Stomach smooth muscle (tissue), 2 donors: ENCODE measurements around the gene MED25.
"Not testable (repeated sequence)": the region's sequence is repeated elsewhere in the genome, so short reads cannot be mapped to it uniquely, and the experiment has no call there.

ENCODE experiments used
- H3K27ac ChIP-seq: one replicate; pipeline ENCODE4 v1.7.0; 2013; ENCODE audit warnings: mild to moderate bottlenecking, low read length, inconsistent platforms
- H3K27me3 ChIP-seq, 2 donors: one replicate each; pipeline ENCODE4 v1.7.0; 2013; ENCODE audit warnings: low read length in 2 of 2; ENCODE audit not compliant: insufficient read depth in 2 of 2, control insufficient read depth in 1 of 2
- H3K36me3 ChIP-seq, 2 donors: one replicate each; pipeline ENCODE4 v1.7.0; 2013; ENCODE audit warnings: low read length in 2 of 2; ENCODE audit not compliant: control insufficient read depth in 2 of 2, insufficient read depth in 2 of 2
- H3K4me1 ChIP-seq: one replicate; pipeline ENCODE4 v1.7.0; 2013; ENCODE audit warnings: low read length; ENCODE audit not compliant: control insufficient read depth, insufficient read depth
- H3K4me3 ChIP-seq, 2 donors: one replicate each; pipeline ENCODE4 v1.7.0; 2013; ENCODE audit warnings: low read length in 2 of 2
- H3K9ac ChIP-seq, 2 donors: one replicate each; pipeline ENCODE4 v1.7.0; 2013; ENCODE audit warnings: low read length in 2 of 2, mild to moderate bottlenecking in 1 of 2
- H3K9me3 ChIP-seq, 2 donors: one replicate each; pipeline ENCODE4 v1.7.0; 2013; ENCODE audit warnings: low read length in 2 of 2; ENCODE audit not compliant: control insufficient read depth in 2 of 2
- donor health status: healthy.
- donor health status: Pancreatic carcinoma.

Gene MED25

GRCh38 chr19:49816590-49816989, 1.5 kb upstream of the MED25 start:
- H3K27me3 ChIP-seq: no peaks in the 10 kb centered on the region
- no peaks in the 10 kb centered on the region for H3K9me3 ChIP-seq
- H3K36me3 ChIP-seq: peaks cover 0 to 5% of the 10 kb centered on the region in 2 donors
- no peak overlapping the region for H3K9ac ChIP-seq
- H3K4me1 ChIP-seq: peaks cover 20% of the 10 kb centered on the region
- peak overlapping the region in 1 of 2 donors; percentile 96 for H3K4me3 ChIP-seq
- peak overlapping the region; percentile 92 for H3K27ac ChIP-seq

- Histone ChIP-seq H3K4me1 (peaks cover 12% of the 10 kb centered on the region), H3K36me3 (peaks cover 0 to 12% of the 10 kb centered on the region in 2 donors), H3K27me3 (no peaks in the 10 kb centered on the region), H3K27ac (peak overlapping the region; percentile 92), H3K9ac (peak overlapping the region; percentile 92 to 93), H3K9me3 (no peaks in the 10 kb centered on the region), H3K4me3 (peak overlapping the region; percentile 83 to 96)
Measured at GRCh38 chr19:49818649-49819370, 721 bp downstream of the MED25 start.

GRCh38 chr19:49819452-49820115, 1.5 kb downstream of the MED25 start:
- Histone ChIP-seq H3K4me3 (peak overlapping the region in 1 of 2 donors; percentile 96), H3K36me3 (peaks cover 4 to 15% of the 10 kb centered on the region in 2 donors), H3K4me1 (peaks cover 12% of the 10 kb centered on the region), H3K9ac (peak overlapping the region; percentile 92 to 93)
- not testable (repeated sequence) for H3K27ac ChIP-seq, H3K9me3 ChIP-seq, H3K27me3 ChIP-seq

- Histone ChIP-seq H3K9me3 (no peaks in the 10 kb centered on the region), H3K27ac (no peak overlapping the region), H3K4me3 (no peak overlapping the region), H3K9ac (no peak overlapping the region), H3K36me3 (peaks cover 4 to 15% of the 10 kb centered on the region in 2 donors), H3K27me3 (no peaks in the 10 kb centered on the region), H3K4me1 (peaks cover 12% of the 10 kb centered on the region)
Measured at GRCh38 chr19:49820125-49820524, 2.0 kb downstream of the MED25 start.

- Histone ChIP-seq H3K9me3 (no peaks in the 10 kb centered on the region), H3K4me1 (peaks cover 10% of the 10 kb centered on the region), H3K27me3 (no peaks in the 10 kb centered on the region), H3K4me3 (no peak overlapping the region), H3K36me3 (peaks cover 14 to 25% of the 10 kb centered on the region in 2 donors), H3K9ac (no peak overlapping the region), H3K27ac (no peak overlapping the region)
Measured at GRCh38 chr19:49823472-49823871, 5.4 kb downstream of the MED25 start.

- no peaks in the 10 kb centered on the region for H3K27me3 ChIP-seq
- peaks cover 18 to 31% of the 10 kb centered on the region in 2 donors for H3K36me3 ChIP-seq
- H3K4me1 ChIP-seq: no peaks in the 10 kb centered on the region
- no peak overlapping the region for H3K9ac ChIP-seq
- no peak overlapping the region for H3K4me3 ChIP-seq
- no peak overlapping the region for H3K27ac ChIP-seq
- no peaks in the 10 kb centered on the region for H3K9me3 ChIP-seq
Measured at GRCh38 chr19:49824662-49825061, 6.6 kb downstream of the MED25 start.

- Histone ChIP-seq H3K9me3 (no peaks in the 10 kb centered on the region), H3K4me1 (no peaks in the 10 kb centered on the region), H3K4me3 (no peak overlapping the region), H3K27ac (no peak overlapping the region), H3K36me3 (peaks cover 23 to 35% of the 10 kb centered on the region in 2 donors), H3K27me3 (no peaks in the 10 kb centered on the region), H3K9ac (no peak overlapping the region)
Measured at GRCh38 chr19:49827034-49827433, 8.9 kb downstream of the MED25 start.

GRCh38 chr19:49829200-49829599, 11.1 kb downstream of the MED25 start:
- Histone ChIP-seq H3K4me3 (no peak overlapping the region), H3K27ac (no peak overlapping the region), H3K4me1 (no peaks in the 10 kb centered on the region), H3K9me3 (no peaks in the 10 kb centered on the region), H3K27me3 (no peaks in the 10 kb centered on the region), H3K9ac (no peak overlapping the region), H3K36me3 (peaks cover 39 to 43% of the 10 kb centered on the region in 2 donors)

- H3K4me1 ChIP-seq: no peaks in the 10 kb centered on the region
- H3K9ac ChIP-seq: no peak overlapping the region
- no peaks in the 10 kb centered on the region for H3K27me3 ChIP-seq
- no peaks in the 10 kb centered on the region for H3K9me3 ChIP-seq
- no peak overlapping the region for H3K27ac ChIP-seq
- H3K36me3 ChIP-seq: peaks cover 41 to 48% of the 10 kb centered on the region in 2 donors
- no peak overlapping the region for H3K4me3 ChIP-seq
Measured at GRCh38 chr19:49829721-49830120, 11.6 kb downstream of the MED25 start.

- Histone ChIP-seq H3K36me3 (peaks cover 46 to 52% of the 10 kb centered on the region in 2 donors), H3K4me1 (no peaks in the 10 kb centered on the region), H3K4me3 (no peak overlapping the region), H3K9ac (no peak overlapping the region), H3K9me3 (no peaks in the 10 kb centered on the region), H3K27ac (no peak overlapping the region), H3K27me3 (no peaks in the 10 kb centered on the region)
Measured at GRCh38 chr19:49830766-49831165, 12.7 kb downstream of the MED25 start.

- Histone ChIP-seq H3K9me3 (no peaks in the 10 kb centered on the region), H3K4me1 (no peaks in the 10 kb centered on the region), H3K4me3 (no peak overlapping the region), H3K36me3 (peaks cover 46 to 55% of the 10 kb centered on the region in 2 donors), H3K27me3 (no peaks in the 10 kb centered on the region), H3K9ac (no peak overlapping the region), H3K27ac (no peak overlapping the region)
Measured at GRCh38 chr19:49831592-49831991, 13.5 kb downstream of the MED25 start.
